SK-N-SH (cell line): ENCODE results near the gene SPATA13.

Experiments
- CTCF ChIP-seq: fragments of 200-600 bp; sonication (generic); IDR thresholded peaks from 2 replicates; pipeline ENCODE4 v1.6.1; 2017; ENCODE audit warnings: antibody characterized with exemption, mild to moderate bottlenecking, moderate library complexity
- EZH2phosphoT487 ChIP-seq: fragments of 200-600 bp; sonication (generic); IDR thresholded peaks from 2 replicates; pipeline ENCODE4 v1.6.1; 2017; ENCODE audit warnings: low read depth, mixed run types, mild to moderate bottlenecking, antibody characterized with exemption, moderate library complexity, borderline replicate concordance
- FOXJ3 ChIP-seq: sonication (generic); formaldehyde crosslinking; IDR thresholded peaks from 2 replicates; pipeline ENCODE4 v1.5.1; 2020; ENCODE audit warnings: mild to moderate bottlenecking, missing genetic modification reagents
- GABPA ChIP-seq: IDR thresholded peaks from 2 replicates; pipeline ENCODE4 v1.4.0; 2012; ENCODE audit warnings: low read depth, mild to moderate bottlenecking
- JUND ChIP-seq: IDR thresholded peaks from 2 replicates; pipeline ENCODE4 v1.4.0; 2012
- MAX ChIP-seq: IDR thresholded peaks from 2 replicates; pipeline ENCODE4 v1.4.0; 2012; ENCODE audit warnings: low read depth
- RFX5 ChIP-seq: IDR thresholded peaks from 2 replicates; pipeline ENCODE4 v1.6.1; 2012; ENCODE audit warnings: mild to moderate bottlenecking, improper control_type of control experiment, low read length
- TAF1 ChIP-seq: IDR thresholded peaks from 2 replicates; pipeline ENCODE4 v1.6.1; 2012; ENCODE audit warnings: low read depth, mild to moderate bottlenecking, low read length, moderate library complexity, borderline replicate concordance
- USF2 ChIP-seq: fragments of 150-350 bp; IDR thresholded peaks from 2 replicates; pipeline ENCODE4 v1.6.1; 2017; ENCODE audit warnings: antibody characterized with exemption, low read length, low read depth, borderline replicate concordance
- ZBTB33 ChIP-seq: IDR thresholded peaks from 2 replicates; pipeline ENCODE4 v1.4.0; 2012; ENCODE audit warnings: low read depth, borderline replicate concordance

GRCh38 chr13:24145240-24145639 lies 15.3 kb upstream of the SPATA13 start:
- TF ChIP-seq CTCF (no peak), EZH2phosphoT487 (no peak), JUND (no peak), FOXJ3 (CRISPR knock-in tag) (no peak), USF2 (no peak), GABPA (no peak), MAX (no peak), RFX5 (no peak), TAF1 (no peak), ZBTB33 (no peak)
